Mesenchymal stem cell (in vitro differentiated cells and primary cell): ENCODE measurements around the gene SMIM45.
A peak's percentile ranks its signal among the peaks of the same experiment; 100 is the strongest.

ENCODE experiments used
- DNase-seq: peaks from one replicate; pipeline ENCODE4 v3.0.0-alpha.2; 2013
- H2AFZ ChIP-seq: one replicate; pipeline ENCODE4 v1.6.1; 2013; ENCODE audit warnings: low read depth, mild to moderate bottlenecking, control low read depth, inconsistent platforms, low read length, moderate library complexity
- H2AK5ac ChIP-seq: 2 replicates; pipeline ENCODE4 v1.6.1; 2013; ENCODE audit warnings: low read length, moderate library complexity, mild to moderate bottlenecking, inconsistent platforms; ENCODE audit not compliant: severe bottlenecking
- H2BK120ac ChIP-seq: one replicate; pipeline ENCODE4 v1.6.1; 2013; ENCODE audit warnings: low read depth, mild to moderate bottlenecking, inconsistent platforms, low read length, moderate library complexity
- H2BK12ac ChIP-seq, 2 experiments: one replicate each; pipeline ENCODE4 v1.6.1; 2013; ENCODE audit warnings: inconsistent platforms in 2 of 2, low read length in 2 of 2, mild to moderate bottlenecking in 2 of 2, moderate library complexity in 2 of 2, control low read depth in 1 of 2
- H2BK15ac ChIP-seq: one replicate; pipeline ENCODE4 v1.6.1; 2013; ENCODE audit warnings: mild to moderate bottlenecking, low read depth, inconsistent platforms; ENCODE audit not compliant: poor library complexity, severe bottlenecking
- H2BK5ac ChIP-seq: 2 replicates; pipeline ENCODE4 v1.6.1; 2013; ENCODE audit warnings: low read depth, mild to moderate bottlenecking, low read length, control low read depth, inconsistent platforms; ENCODE audit not compliant: poor library complexity, severe bottlenecking
- H3K14ac ChIP-seq, 2 experiments: one replicate each; pipeline ENCODE4 v1.6.1; 2013; ENCODE audit warnings: inconsistent platforms in 2 of 2, low read length in 2 of 2, control low read depth in 1 of 2, mild to moderate bottlenecking in 1 of 2, moderate library complexity in 1 of 2
- H3K18ac ChIP-seq, 2 experiments: one replicate each; pipeline ENCODE4 v1.6.1; 2013; ENCODE audit warnings: inconsistent platforms in 2 of 2, low read length in 2 of 2, control low read depth in 1 of 2, low read depth in 1 of 2, mild to moderate bottlenecking in 1 of 2
- H3K23ac ChIP-seq, 2 experiments: one replicate each; pipeline ENCODE4 v1.6.1; 2013; ENCODE audit warnings: inconsistent platforms in 2 of 2, low read length in 2 of 2, mild to moderate bottlenecking in 2 of 2, moderate library complexity in 2 of 2, control low read depth in 1 of 2
- H3K27ac ChIP-seq: 2 replicates; pipeline ENCODE4 v1.5.1; 2013; ENCODE audit warnings: mild to moderate bottlenecking, moderate library complexity, low read length, control low read depth, inconsistent platforms; ENCODE audit not compliant: poor library complexity, severe bottlenecking
- H3K27me3 ChIP-seq, 2 experiments: 2 replicates each; pipeline versions ENCODE4 v1.6.1 to v1.7.0; 2013; ENCODE audit warnings: low read length in 2 of 2, mild to moderate bottlenecking in 2 of 2, moderate library complexity in 2 of 2, control low read depth in 1 of 2, inconsistent platforms in 1 of 2; ENCODE audit not compliant: control insufficient read depth in 1 of 2, insufficient read depth in 1 of 2
- H3K36me3 ChIP-seq, 2 experiments: 2 replicates each; pipeline versions ENCODE4 v1.6.1 to v1.7.0; 2013; ENCODE audit warnings: low read length in 2 of 2, control low read depth in 1 of 2, inconsistent platforms in 1 of 2, low read depth in 1 of 2, mild to moderate bottlenecking in 1 of 2; ENCODE audit not compliant: insufficient read depth in 2 of 2, control insufficient read depth in 1 of 2
- H3K4ac ChIP-seq, 2 experiments: one replicate each; pipeline ENCODE4 v1.6.1; 2013; ENCODE audit warnings: inconsistent platforms in 2 of 2, low read length in 2 of 2, mild to moderate bottlenecking in 2 of 2, moderate library complexity in 2 of 2, control low read depth in 1 of 2, low read depth in 1 of 2
- H3K4me1 ChIP-seq: 2 replicates; pipeline ENCODE4 v1.6.1; 2013; ENCODE audit warnings: low read depth, low read length, control low read depth; ENCODE audit not compliant: control insufficient read depth, insufficient read depth
- H3K4me2 ChIP-seq: 2 replicates; pipeline ENCODE4 v1.6.1; 2013; ENCODE audit warnings: low read length, mild to moderate bottlenecking, inconsistent platforms; ENCODE audit not compliant: poor library complexity, severe bottlenecking
- H3K4me3 ChIP-seq, 2 experiments: 2 replicates each; pipeline versions ENCODE4 v1.5.1 to v1.7.0; 2013; ENCODE audit warnings: low read length in 2 of 2, mild to moderate bottlenecking in 2 of 2, control low read depth in 1 of 2, low read depth in 1 of 2; ENCODE audit not compliant: insufficient read depth in 1 of 2
- H3K79me1 ChIP-seq: replicated peaks from 2 replicates; pipeline ENCODE4 v1.6.1; 2013; ENCODE audit warnings: mild to moderate bottlenecking, control low read depth, low read length, inconsistent platforms; ENCODE audit not compliant: poor library complexity, severe bottlenecking
- H3K9ac ChIP-seq: 2 replicates; pipeline ENCODE4 v1.7.0; 2013; ENCODE audit warnings: mild to moderate bottlenecking, low read length, moderate library complexity
- H3K9me3 ChIP-seq: 2 replicates; pipeline ENCODE4 v1.7.0; 2013; ENCODE audit warnings: mild to moderate bottlenecking, low read length; ENCODE audit not compliant: control insufficient read depth
- H4K8ac ChIP-seq: one replicate; pipeline ENCODE4 v1.6.1; 2013; ENCODE audit warnings: inconsistent platforms, mild to moderate bottlenecking, low read length, moderate library complexity
- H4K91ac ChIP-seq: one replicate; pipeline ENCODE4 v1.6.1; 2013; ENCODE audit warnings: mild to moderate bottlenecking, low read length, inconsistent platforms
- WGBS: methylation state at CpG from one replicate; pipeline ENCODE4 v1.1.7; 2013; ENCODE audit warnings: mixed read lengths; 5-methylcytosine and 5-hydroxymethylcytosine counted together

SMIM45 gene

DNA sequence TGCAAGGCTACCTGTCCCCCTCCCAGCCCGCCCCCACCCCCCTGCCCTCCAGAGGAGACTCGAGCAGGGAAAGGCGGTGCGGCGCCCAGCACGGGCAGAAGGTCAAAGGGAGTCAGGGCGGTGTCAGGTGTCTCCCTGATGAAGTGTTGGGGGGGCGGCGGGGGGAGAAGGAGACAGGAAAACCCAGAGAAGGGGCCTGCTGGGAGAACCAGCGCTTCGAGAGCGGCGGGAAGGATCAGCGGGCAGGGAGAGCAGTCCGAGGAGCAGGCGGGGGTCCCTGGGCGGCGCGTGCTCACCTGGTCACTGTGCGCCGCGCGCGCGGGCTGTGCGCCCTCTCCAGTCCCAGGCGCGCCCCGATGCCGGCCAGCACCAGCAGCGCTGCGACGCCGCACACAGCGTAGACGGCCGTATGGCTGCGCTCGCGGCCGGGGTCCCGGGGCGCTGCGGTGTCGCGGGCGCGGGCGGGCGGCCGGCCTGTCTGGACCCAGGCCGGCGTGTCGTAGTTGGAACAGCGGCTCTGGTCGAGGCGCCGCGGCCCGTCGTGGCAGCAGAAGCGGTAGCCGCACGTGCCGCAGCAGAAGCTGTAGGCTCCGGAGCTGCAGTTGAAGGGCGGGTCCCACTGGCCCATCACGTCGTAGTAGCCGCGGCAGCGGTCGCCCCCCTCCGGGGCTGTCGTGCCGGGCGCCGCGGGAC is 38.0 kb upstream of the SMIM45 start:
- H2BK12ac ChIP-seq: no peak overlapping the region
- no peak overlapping the region for H3K9ac ChIP-seq
- no peak overlapping the region for H3K4me2 ChIP-seq
- peaks cover 57 to 79% of the 10 kb centered on the region in 2 experiments for H3K27me3 ChIP-seq
- peak overlapping the region in 1 of 2 experiments; percentile 36 for H3K23ac ChIP-seq
- no peak overlapping the region for H3K4ac ChIP-seq
- no peak overlapping the region for H2BK5ac ChIP-seq
- peak overlapping the region; percentile 32 for H4K91ac ChIP-seq
- no peak overlapping the region for H2AK5ac ChIP-seq
- no peaks in the 10 kb centered on the region for H3K79me1 ChIP-seq
- H2AFZ ChIP-seq: no peak overlapping the region
- H2BK15ac ChIP-seq: no peak overlapping the region
- no peak overlapping the region for H3K14ac ChIP-seq
- peaks cover 50% of the 10 kb centered on the region for H3K4me1 ChIP-seq
- H3K36me3 ChIP-seq: peaks cover 0 to 2% of the 10 kb centered on the region in 2 experiments
- H3K9me3 ChIP-seq: no peaks in the 10 kb centered on the region
- 2% methylated on average over 53 of the region's 79 CpGs for WGBS
- no peak for DNase-seq
- H3K27ac ChIP-seq: no peak overlapping the region
- H3K4me3 ChIP-seq: no peak overlapping the region
- H4K8ac ChIP-seq: no peak overlapping the region
- H2BK120ac ChIP-seq: no peak overlapping the region
- no peak overlapping the region for H3K18ac ChIP-seq

DNA sequence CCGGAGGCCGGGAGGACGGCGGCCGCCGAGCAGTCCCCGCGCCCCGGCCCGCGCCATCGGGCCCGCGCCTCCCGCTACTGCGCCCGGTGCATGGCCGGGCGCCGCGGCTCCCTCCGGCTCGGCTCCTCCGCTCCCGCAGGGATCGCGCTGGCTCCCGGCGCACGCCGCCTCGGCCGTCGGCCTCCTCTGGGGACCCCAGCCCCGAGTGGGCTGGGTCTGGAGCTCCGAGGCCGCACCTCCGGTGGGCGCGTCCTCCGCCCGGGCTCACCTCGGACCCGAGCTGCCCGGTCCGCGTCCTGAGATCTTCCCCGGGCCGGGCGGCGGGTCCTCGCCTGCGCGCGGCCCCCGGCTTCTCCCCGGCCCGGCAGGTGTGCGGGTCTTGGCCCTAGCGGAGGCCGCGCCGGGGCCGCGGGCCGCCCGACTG is 37.3 kb upstream of the SMIM45 start:
- no peak overlapping the region for H3K9ac ChIP-seq
- peaks cover 55% of the 10 kb centered on the region for H3K4me1 ChIP-seq
- no peaks in the 10 kb centered on the region for H3K36me3 ChIP-seq
- H3K14ac ChIP-seq: no peak overlapping the region
- WGBS: under 1% methylated on average over 19 of the region's 67 CpGs
- H3K27ac ChIP-seq: no peak overlapping the region
- H2BK120ac ChIP-seq: no peak overlapping the region
- H3K4ac ChIP-seq: no peak overlapping the region
- no peak overlapping the region for H2BK15ac ChIP-seq
- no peak overlapping the region for H3K18ac ChIP-seq
- no peak overlapping the region for H2BK5ac ChIP-seq
- H2AK5ac ChIP-seq: no peak overlapping the region
- H2BK12ac ChIP-seq: no peak overlapping the region
- H3K79me1 ChIP-seq: no peaks in the 10 kb centered on the region
- H4K8ac ChIP-seq: no peak overlapping the region
- H4K91ac ChIP-seq: no peak overlapping the region
- H3K27me3 ChIP-seq: peaks cover 57 to 84% of the 10 kb centered on the region in 2 experiments
- H2AFZ ChIP-seq: no peak overlapping the region
- no peak overlapping the region for H3K4me3 ChIP-seq
- H3K23ac ChIP-seq: no peak overlapping the region
- H3K4me2 ChIP-seq: peak overlapping the region; percentile 68
- no peak for DNase-seq
- no peaks in the 10 kb centered on the region for H3K9me3 ChIP-seq

DNA sequence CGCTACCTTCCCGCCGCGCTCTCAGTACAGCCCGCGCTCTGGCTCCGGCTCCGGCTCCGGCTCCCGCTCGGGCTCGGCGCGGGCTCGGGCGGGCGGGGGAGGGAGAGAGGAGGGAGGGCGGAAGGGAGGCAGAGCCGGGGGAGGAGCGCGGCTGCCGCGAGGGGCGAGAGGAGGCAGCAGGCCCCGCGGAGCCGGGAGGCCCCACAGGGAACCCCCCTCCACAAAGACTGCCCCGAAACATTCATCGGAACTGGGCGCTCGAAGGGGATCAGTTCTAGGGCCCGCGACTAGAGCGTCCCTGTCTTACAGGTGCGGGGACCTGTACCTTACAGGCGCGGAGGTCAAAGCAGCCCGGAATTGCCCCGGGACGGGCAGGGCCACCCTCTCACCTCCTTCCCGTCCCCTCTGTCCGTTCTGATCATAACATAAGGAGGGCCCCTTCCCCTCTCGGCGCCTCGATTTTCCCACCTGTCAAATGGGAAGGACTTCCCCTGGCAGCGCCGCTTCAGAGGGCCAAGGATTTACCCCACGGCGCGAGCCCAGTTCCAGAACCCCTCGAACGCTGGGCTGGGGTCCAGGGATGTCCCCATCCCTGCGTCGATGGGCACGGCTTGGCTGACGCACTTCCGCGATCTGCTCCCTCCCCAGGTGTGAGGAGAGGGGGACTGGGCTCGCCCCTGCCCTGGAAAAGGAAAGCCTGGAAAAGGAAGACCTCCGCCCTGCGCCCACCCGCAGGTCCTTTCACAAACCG is 36.7 kb upstream of the SMIM45 start, which contains the start of gene SHISA8:
Gene SHISA8 (minus strand): TSS at position 40 of the 751 bp plus-strand sequence. CDS start 407 bp downstream, outside the sequence.
- H4K91ac ChIP-seq: peak within 1 kb of the TSS; percentile 32
- no peak within 1 kb of the TSS for H3K27ac ChIP-seq
- no peaks in the 10 kb centered on the region for H3K79me1 ChIP-seq
- no peak within 1 kb of the TSS for H3K9ac ChIP-seq
- no peak within 1 kb of the TSS for H4K8ac ChIP-seq
- H2AK5ac ChIP-seq: no peak within 1 kb of the TSS
- peak; percentile 54 for DNase-seq
- no peaks in the 10 kb centered on the region for H3K36me3 ChIP-seq
- no peak within 1 kb of the TSS for H3K4me3 ChIP-seq
- H3K18ac ChIP-seq: no peak within 1 kb of the TSS
- 3% methylated on average over 43 of the region's 63 CpGs for WGBS
- H2AFZ ChIP-seq: no peak within 1 kb of the TSS
- no peak within 1 kb of the TSS for H3K4ac ChIP-seq
- H3K27me3 ChIP-seq: peaks cover 57 to 84% of the 10 kb centered on the region in 2 experiments
- H2BK15ac ChIP-seq: no peak within 1 kb of the TSS
- H3K23ac ChIP-seq: peak within 1 kb of the TSS in 1 of 2 experiments; percentile 36
- H3K4me2 ChIP-seq: peak within 1 kb of the TSS; percentile 68
- H2BK120ac ChIP-seq: no peak within 1 kb of the TSS
- no peak within 1 kb of the TSS for H3K14ac ChIP-seq
- H2BK12ac ChIP-seq: no peak within 1 kb of the TSS
- no peak within 1 kb of the TSS for H2BK5ac ChIP-seq
- peaks cover 52% of the 10 kb centered on the region for H3K4me1 ChIP-seq
- H3K9me3 ChIP-seq: no peaks in the 10 kb centered on the region

DNA sequence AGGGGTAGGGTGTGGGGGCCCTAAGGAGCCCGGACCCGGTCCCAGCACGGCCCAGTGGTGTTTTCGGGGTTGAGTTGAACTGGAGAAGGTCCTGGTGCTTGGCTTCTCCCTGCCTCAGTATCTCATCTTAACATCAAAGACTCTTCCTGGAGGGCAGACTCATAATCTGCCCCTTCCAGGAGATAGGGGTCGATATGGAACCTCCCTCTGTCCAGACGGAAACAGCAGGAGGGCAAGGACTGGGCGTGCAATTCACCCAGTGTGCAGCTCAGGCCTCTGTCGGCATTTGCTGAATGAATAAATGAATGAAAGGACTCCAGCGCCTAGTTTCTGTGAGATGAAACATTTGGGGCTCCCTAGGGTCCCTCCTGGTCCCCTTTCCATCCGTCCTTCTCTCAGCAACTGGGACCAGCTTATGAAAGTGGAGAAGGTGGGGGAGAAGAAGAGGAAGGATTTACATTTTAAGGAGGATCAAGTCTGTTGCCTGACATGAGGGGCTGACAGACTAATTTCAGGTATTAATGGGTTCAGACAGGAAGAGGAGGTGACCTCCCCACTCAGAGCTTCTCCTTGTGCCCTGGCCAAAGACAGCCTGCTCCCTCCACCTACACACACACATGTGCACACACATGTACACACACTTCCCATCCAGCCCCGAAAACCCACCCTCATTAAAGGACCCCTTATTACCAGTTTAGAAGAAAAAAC is 36.0 kb upstream of the SMIM45 start:
- H3K4me3 ChIP-seq: no peak overlapping the region
- peaks cover 45% of the 10 kb centered on the region for H3K4me1 ChIP-seq
- H3K27ac ChIP-seq: no peak overlapping the region
- peaks cover 54 to 76% of the 10 kb centered on the region in 2 experiments for H3K27me3 ChIP-seq
- H2BK5ac ChIP-seq: no peak overlapping the region
- no peak overlapping the region for H3K4me2 ChIP-seq
- no peak overlapping the region for H2BK12ac ChIP-seq
- H3K36me3 ChIP-seq: no peaks in the 10 kb centered on the region
- H2BK120ac ChIP-seq: no peak overlapping the region
- H3K4ac ChIP-seq: no peak overlapping the region
- no peaks in the 10 kb centered on the region for H3K9me3 ChIP-seq
- H3K9ac ChIP-seq: no peak overlapping the region
- no peak overlapping the region for H4K91ac ChIP-seq
- no peak for DNase-seq
- H2AK5ac ChIP-seq: no peak overlapping the region
- no peak overlapping the region for H3K23ac ChIP-seq
- WGBS: 34% methylated on average over 6 of the region's 11 CpGs
- H4K8ac ChIP-seq: no peak overlapping the region
- no peak overlapping the region for H3K18ac ChIP-seq
- no peak overlapping the region for H3K14ac ChIP-seq
- H2AFZ ChIP-seq: no peak overlapping the region
- no peaks in the 10 kb centered on the region for H3K79me1 ChIP-seq
- no peak overlapping the region for H2BK15ac ChIP-seq
